NOMO-1 (cell line): ENCODE results near the gene CLCF1.
"Not testable (repeated sequence)": the region's sequence is repeated elsewhere in the genome, so short reads cannot be mapped to it uniquely, and the experiment has no call there.

ENCODE experiments used
- DNase-seq, 2 experiments: peaks; one replicate each; lab custom pipeline; 2025; ENCODE audit not compliant: unreplicated experiment in 2 of 2; lab: John Stamatoyannopoulos, UW

Gene CLCF1

DNA sequence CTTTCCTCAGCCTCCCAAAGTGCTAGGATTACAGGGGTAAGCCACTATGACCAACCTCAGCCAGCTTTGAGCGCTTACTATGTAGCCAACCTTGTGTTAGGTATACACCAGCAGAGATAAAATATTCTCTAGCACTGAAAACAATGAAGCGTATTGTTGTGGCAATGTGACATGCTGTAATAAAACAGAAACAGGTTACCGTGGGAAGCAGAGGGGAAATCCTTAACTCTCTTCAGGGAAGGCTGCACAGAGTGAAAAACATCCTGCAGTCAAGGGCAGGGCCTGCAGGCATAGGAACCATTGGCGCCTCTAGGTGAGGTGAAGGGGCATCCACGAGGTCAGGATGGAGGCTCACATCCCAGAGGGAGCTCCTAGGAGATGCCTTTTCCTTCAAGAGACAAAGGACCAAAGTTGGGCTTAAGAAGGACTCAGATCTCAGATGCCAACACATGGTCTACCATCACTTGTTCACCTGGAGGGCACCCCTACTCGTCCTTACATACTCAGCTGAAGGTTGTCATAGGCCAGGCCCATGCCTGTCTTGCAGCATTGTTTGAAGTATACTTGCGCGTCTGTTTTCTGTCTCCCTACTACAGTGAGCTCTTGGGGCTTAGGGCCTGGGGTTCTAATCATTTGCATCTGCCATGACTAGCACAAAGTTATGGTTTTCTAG lies 28.0 kb downstream of the CLCF1 start:
- no peak for DNase-seq

DNA sequence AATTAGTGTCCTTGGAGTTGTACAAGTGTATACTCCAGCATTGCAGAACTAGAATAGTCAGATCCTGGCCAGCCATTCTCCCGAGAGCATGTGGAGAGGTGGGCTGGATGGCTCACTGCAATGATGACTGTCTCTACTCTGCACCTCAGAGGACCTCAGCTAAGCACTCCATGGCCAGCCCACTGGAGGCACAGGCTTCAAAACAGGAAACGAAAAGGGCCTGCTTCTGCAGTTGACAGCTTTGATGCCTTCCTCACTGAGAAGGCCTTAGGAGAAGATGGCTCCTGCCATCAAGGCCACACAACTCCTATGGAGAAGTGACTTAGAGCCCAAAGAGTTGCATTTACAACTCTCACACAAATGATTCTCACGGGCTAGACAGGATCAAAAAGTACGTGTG lies 29.1 kb downstream of the CLCF1 start:
- peak in 1 of 2 experiments; percentile 37 for DNase-seq

DNA sequence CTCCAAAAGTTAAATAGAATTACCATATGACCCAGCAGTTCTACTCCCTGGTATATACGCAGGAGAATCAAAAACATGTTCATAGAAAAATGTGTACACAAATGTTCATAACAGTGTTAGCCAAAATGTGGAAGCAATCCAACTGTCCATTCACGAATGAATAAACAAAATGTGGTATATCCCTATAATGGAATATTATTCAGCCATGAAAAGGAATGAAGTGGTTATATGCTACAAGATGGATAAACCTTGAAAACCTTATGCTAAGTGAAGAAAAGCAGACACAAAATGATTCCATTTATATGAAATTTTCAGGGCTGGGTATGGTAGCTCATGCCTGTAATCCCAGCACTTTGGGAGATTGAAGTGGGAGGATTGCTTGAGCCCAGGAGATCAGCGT lies 36.1 kb downstream of the CLCF1 start:
- DNase-seq = no peak

DNA sequence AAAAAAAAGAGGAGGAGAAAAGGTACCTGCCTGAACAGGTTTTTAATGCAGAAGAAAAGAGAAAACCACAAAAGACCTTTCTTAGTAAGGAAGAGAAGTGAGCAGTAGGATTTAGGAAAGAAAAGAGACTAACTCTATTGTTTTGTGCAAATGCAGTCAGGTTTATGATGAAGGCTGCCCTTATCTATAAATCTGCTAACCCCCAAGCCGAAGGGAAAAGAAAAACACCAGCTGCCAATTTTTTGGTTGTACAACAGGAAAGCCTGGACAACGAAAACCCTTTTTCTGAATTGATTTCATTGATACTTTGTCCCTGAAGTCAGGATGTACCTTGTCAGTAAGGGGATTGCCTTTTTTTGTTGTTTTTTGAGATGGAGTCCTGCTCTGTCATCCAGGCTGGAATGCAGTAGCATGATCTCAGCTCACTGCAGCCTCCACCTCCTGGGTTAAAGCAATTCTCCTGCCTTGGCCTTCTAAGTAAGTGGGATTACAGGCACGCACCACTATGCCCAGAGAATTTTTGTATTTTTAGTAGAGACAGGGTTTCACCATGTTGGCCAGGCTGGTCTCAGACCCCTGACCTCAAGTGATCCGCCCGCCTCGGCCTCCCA lies 41.2 kb downstream of the CLCF1 start:
- DNase-seq = no peak

DNA sequence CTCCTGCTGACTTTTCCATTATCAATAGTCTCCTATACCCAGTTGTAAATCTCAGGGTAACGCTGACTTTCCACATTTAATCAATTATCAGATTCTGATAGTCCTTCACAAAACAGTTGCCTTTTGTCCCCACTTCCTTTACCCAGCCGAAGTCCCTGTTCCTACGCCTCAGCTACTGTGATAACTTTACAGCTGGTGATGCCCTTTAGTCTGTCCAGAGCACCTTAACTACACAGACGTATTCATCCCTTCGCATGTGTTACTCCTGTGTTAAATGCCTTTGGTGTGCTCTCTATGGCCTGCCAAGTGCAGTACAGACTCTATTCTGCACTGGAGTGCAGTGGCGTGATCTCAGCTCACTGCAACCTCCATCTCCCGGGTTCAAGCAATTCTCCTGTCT lies 49.9 kb downstream of the CLCF1 start:
- DNase-seq = no peak

DNA sequence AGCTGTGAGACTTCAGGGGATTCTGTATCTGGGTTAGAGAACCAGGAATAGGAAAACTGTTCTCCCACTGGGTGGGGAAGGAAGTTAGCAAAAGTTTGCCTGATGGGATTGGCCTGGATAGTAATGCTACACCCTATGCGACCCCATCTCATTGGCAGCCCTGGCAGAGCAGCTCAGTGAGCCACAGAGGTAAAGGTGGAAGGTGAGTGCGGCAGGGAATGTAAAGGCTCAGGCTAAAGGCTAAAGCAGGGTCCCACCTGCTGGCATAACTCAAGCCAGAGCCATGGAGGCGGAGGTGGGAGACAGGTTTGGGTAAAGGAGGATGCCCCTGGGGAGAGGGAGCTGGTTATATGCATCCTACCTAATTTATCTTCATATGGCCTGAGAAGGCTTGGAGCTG lies 51.3 kb downstream of the CLCF1 start:
- DNase-seq = no peak

DNA sequence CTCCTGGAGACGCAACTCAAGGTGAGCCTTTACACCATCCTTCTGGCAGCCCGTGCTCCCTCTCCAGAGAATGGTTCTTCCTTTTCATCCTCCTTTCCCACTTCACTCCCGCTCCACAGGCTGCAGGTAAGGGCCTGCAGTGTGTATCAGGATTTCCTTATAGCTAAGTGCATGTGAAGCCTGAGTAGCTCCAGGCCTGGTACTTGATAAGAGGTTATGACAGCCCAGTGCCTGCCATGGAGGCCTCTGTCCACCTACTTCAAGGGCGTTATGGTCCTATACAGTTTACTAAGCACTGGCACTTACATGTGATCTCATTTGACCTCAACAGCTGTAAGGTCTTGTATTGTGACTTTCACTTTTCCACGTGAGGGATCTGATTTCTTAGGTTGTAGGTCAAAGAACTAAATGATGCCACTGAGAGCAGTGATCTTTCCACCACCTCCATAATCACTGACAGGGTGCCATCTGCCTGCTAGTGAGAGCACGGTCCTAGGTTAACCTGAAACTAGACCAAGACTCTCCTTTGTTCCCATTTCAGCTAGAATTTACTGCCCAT lies 52.0 kb downstream of the CLCF1 start:
- no peak for DNase-seq

DNA sequence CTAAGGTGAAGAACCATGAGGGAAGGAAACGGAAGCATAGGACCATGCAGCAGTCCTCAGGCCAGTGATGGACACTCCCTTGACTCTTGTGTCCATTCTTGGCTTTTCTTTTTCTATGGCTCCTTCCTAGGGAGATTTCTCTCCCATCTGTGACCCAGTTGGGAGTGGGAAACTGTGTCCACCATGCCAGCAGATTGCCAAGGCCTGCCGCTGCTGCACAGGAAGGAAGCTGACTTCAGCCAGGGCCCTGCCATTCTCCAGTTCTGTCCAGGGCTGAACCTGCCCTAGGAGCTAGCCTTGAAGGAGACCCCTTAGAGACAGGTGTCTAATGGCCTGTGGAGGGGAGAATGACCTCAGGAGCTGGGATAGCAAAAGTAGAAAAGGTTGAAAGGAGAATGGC lies 52.7 kb downstream of the CLCF1 start:
- DNase-seq = no peak

DNA sequence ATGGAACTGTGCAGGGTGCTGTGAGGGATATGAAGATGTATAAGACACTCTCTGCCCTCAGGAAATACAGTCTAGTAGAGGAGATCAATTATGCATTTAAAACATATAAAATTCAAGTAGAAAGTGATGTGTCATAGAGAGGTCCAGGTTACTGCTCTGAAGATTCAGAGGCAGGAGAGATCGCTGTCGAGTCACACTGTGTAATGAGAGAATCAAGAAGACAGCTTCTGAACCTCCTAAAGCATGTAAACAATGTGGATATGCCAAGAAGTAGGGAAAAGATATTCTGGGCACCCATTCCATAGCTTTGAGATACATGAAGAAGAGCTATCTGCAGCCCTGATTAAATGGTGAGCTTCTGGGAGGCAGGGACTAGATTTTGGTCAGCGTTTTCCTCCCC lies 53.4 kb downstream of the CLCF1 start:
- DNase-seq = no peak

DNA sequence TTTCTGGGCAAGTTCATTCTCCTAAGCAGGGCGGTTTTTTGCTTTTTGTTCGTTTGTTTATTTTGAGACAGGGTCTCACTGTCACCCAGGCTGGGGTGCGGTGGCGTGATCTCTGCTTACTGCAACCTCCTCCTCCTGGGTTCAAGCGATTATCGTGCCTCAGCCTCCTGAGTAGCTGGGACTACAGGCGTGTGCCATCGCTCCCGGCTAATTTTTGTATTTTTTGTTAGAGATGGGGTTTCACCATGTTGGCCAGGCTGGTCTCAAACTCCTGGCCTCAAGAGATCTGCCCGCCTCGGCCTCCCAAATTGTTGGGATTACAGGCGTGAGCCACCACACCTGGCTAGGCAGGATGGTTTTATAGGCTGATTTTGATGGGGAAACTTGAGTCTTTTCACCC lies 54.5 kb downstream of the CLCF1 start:
- DNase-seq = not testable (repeated sequence)

DNA sequence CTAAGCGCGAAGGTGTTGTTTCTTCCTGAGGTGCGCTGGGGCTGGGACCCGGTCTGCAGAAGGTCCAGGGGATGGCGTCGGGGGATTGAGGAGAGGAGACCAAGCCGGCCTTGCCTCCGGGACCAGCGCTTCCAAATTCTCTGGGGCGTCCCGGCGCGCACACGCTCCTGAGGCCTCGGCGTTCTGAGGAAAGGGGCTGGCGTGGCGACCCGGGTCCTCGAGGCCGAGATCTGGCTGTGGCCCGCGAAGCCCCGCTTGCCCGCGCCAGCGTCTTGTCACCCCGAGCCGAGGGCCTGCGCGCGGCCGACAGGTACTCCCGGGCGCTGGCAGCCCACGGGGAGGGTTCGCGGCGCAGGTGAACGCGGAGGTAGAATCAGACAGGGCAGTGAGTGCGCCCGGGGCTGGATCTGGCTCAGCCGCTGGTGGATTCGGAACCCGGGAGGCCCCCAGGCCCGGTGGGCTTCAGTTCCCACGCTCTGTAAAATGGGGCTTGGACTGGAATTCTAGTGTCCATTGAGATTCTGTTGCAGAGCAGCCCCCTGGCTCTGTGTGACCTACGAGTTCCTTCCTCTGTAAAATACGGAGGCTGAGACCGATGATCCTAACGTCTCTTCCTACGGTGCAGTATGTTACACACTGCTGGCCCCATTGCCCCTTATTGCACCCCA lies 55.4 kb downstream of the CLCF1 start:
- no peak for DNase-seq

DNA sequence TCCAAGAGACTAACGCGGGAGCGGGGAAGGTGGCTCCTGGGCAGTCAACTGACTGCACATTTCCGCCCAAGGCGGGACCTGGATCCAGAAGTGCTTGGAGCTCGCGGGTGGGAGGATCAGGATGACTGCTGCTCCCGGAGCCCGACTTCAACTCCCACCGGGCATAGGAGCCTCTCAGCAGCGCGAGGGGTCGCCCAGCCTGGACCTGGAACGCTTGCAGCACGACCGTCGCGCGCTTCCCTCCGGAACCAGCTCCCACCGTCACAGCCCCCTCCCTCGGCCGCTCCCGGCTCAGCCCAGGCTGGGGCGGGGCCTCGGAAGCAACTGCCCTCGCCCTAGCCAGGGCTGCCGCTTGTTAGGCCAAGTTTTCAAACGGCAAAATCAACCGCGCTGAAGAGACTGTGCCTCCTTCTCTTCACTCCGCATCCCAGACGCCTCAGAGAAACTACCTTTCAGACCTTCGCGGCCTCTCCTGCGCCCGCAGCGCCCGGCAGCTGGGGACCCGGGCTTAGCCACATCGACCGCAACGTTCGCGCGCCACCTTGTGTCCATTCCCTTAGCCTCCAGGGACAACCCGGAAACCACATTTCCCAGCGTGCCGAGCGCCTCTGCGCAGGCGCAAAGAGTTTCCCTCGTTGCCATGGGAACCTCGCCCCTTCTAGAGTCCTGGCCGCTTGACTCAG lies 56.1 kb downstream of the CLCF1 start:
- DNase-seq = peak; percentile 93 to 96

DNA sequence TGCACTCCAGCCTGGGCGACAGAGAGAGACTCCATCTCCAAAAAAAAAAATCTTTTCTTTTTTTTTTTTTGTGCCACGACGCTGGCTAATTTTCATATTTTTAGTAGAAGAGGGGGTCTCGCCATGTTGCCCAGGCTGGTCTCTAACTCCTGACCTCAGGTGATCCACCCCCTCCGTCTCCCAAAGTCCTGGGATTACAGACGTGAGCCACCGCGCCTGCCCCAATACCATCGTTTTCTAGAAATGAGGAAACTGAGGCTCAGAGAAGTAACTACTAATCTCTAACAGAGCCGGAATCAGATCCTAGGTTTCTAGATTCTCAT lies 56.6 kb downstream of the CLCF1 start:
- DNase-seq = no peak

DNA sequence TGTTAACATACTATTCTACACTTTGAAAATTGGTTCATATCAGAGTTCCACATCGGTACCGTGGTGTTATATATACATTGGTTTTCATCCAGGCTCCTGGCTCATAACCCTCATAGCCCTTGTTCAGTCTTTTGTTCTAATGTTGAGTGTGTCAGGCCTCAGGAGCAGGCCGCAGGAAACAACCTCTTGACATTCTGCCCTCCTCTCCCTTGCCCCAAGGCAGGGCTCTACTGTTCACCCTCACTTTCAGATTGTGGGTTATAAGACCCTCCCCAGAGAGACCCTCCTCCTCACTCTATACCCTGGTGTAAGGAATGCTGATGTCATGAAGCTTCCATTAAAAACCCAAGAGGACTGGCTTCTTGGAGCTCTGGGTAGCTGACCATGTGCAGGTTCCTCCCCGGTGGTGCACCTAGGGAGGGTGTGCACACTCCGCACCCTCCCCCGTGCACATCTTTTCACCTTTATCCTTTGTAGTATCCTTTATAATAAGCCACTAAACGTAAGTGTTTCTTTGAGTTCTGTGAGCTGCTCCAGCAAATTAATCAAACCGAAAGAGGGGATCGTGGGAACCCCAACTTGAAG lies 58.0 kb downstream of the CLCF1 start:
- no peak for DNase-seq

DNA sequence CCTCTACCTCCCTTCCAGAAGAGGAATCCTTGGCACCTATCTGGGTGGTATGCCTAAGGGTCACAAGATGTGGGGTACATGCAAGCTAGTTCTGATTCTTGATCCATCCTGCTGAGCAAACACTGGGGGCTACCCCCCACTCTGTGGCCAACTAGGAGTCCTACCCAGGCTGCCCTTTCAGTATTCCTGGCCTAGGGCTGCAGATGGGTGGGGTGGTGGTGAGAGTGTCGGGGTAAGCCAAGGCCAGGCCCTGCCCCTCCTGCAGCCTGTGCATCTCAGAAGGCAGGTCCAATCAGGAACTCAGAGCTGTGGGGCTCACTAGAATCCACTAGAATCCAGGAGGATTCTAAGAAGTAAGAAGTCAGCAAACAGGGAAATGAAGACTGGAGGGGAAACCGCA lies 59.2 kb downstream of the CLCF1 start:
- DNase-seq = no peak
